ENCODE results near the gene DYNC1LI1.

DYNC1LI1 gene

GRCh38 chr3:32570421-32571191 lies at the start of gene DYNC1LI1:
TSS of gene DYNC1LI1 (minus strand) at chr3:32570858. CDS start at chr3:32570770, 88 bp downstream.
- peak; percentile 74 for DNase-seq

DNA sequence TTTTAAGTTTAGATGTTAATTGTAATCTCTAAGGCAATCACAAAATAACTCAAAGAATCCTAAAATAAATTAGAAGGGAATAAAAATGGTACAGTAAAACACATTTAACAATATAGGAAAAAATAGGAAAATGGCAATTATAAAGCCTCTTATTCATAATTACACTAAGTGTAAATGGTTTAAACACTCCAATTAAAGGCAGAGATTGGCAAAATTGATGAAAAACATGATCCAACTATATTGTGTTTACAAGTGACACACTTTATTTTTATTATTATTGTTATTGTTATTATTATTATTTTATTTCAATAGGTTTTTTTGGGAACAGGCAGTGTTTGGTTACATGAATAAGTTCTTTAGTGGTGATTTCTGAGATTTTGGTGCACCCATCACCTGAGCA lies 48.7 kb upstream of the DYNC1LI1 start:
- no peak for DNase-seq

GRCh38 chr3:32616267-32616962 lies 45.8 kb upstream of the DYNC1LI1 start:
- no peak for DNase-seq

DNA sequence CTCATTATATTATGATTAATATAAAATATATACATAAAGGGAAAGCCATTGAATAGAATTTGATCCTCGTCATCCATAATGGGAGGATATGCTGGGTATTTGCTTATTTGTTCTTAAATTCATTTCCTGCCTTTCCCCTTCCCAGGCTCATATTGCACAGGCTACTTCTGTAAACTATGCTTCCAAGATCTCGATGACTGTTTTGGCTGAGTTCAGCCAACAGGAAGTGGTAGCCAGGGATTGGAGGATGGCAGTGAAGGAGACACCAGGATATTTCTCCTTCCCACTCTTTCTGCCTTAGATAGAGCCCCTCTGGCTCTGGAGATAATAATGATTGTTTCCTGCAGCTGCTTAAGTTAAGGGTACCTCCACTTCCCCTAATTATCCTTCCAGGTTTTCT lies 44.3 kb upstream of the DYNC1LI1 start:
- DNase-seq, result no peak

DNA sequence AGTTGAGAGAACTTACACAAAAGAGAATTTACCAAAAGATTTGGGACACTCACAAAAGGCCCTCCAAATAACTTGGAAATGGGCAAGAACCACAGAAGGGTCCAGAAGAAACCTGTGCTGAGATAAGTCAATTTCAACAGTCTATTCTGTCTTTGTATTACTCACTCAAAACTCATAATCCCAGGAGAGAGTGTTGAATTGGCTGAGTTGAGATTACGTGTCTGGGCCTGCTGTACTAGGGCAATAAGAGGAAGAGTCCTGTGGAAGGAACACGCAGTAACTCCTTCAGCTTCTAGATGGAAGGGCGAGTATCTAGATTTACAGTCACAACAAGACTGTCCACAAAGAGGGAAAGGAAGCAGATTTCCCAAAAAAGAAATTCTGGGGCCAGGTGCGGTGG lies 42.5 kb upstream of the DYNC1LI1 start:
- DNase-seq, result no peak

GRCh38 chr3:32612547-32612946 lies 41.9 kb upstream of the DYNC1LI1 start:
- DNase-seq, result no peak

- DNase-seq, result no peak
These were observed 36.9 kb upstream of the DYNC1LI1 start for GRCh38 chr3:32607522-32607921.

- no peak for DNase-seq
These were observed 36.3 kb upstream of the DYNC1LI1 start for GRCh38 chr3:32606960-32607359.

DNA sequence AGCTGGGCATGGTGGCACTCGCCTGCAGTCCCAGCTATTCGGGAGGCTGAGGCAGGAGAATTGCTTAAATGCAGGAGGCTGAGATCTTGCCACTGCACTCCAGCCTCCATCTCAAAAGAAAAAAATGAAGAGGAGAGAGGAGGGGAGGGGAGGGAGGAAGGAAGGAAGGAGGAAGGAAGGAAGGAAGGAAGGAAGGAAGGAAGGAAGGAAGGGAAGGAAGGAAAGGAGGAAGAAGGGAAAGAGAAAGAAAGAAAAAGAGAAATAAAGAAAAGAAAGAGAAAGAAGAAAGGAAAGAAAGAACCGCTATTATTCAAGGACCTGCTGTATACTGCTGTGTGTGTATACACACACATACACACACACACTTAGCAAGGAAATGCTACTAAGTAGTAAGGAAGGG lies 35.6 kb upstream of the DYNC1LI1 start:
- DNase-seq, result no peak

DNA sequence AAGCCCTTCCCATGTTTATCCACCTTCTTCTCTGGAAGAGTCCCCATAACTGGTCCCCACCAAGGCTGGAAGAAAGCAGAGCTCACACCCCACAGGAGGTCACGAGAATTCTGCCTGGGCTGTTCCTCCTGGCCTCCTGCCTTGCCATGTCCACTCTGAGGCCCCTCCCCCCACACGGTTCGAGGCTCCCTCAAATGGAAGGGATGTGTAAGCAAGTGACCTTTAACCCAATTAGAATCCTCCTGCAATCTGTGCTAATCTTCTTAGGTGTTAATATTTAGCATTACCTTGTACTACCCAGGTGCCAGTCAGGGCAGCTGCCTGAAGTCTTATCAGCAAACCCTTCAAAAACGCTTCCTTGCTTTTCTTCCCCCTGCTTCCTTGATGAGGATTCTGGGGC lies 32.4 kb upstream of the DYNC1LI1 start:
- DNase-seq, result no peak

DNA sequence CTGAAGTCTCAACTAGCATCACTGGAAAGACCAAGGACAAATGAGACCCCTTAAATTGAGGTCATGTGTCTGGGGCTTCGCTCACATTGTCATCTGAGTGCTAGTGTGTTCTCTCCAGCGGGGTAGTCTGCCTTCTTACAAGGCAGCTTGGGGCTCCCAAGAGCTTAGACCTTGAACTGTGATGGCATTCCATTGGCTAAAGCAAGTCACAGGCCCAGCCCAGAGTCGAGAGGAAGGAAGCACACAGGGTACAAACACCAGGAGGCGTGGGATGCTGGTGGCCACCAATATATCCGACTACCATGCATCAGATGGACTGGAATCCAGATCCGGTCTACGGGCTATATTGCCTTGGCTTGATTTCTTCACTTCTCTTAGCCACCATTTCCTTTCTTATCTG lies 31.5 kb upstream of the DYNC1LI1 start:
- DNase-seq, result no peak

- DNase-seq, result no peak
These were observed 31.1 kb upstream of the DYNC1LI1 start for GRCh38 chr3:32601722-32602121.

- DNase-seq, result no peak
These were observed 27.0 kb upstream of the DYNC1LI1 start for GRCh38 chr3:32597656-32598055.

DNA sequence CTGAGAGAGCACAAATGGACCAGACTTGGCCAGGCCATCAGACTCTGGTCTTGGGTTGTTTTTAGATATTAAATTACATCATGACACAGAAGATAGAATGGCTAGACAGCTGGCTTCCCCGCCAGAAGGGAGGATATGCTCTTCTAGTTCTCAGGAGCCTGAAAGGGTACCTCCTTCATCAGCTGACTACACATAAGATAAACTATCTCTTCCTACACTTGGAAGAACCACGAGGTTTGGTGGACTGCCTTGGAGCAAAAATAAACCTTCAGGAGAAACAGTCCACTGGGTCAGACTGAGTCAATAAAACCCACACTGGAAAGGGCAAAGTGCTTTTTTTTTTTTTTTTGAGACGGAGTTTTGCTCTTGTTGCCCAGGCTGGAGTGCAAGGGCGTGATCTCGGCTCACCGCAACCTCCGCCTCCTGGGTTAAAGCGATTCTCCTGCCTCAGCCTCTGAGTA lies 26.3 kb upstream of the DYNC1LI1 start:
- no peak for DNase-seq

GRCh38 chr3:32596282-32596908 lies 25.7 kb upstream of the DYNC1LI1 start:
- no peak for DNase-seq

GRCh38 chr3:32595323-32595722 lies 24.7 kb upstream of the DYNC1LI1 start:
- no peak for DNase-seq

DNA sequence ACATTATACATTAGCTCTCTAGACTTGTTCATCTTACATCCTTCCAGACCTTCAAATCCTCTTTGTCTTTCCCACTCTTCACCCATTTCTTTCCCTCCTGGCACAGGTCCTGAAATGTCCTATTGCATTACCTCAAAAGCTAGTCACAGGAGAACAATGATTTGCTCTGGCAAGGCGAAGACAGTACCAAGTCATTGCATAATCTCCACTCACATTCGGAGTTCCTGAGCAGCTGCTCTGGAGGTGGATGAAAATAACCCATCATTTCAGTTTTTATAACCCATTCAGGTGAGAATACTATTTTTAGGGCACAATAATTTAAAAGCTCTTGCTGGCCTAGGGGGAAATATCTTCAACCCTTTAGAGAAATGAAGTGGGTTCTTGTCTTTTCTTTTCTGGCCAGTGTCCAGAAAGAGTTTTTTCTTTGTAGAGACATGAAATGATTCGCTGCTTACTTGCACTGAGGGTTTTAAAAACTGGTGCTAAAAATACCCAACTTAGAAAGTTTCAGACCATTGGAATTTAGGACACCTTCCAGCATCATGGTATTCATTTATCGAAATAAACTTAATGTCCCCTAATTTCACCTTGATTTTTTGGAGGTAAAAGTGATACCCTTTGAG lies 23.4 kb upstream of the DYNC1LI1 start:
- no peak for DNase-seq

GRCh38 chr3:32592696-32593353 lies 22.2 kb upstream of the DYNC1LI1 start:
- DNase-seq, result no peak

DNA sequence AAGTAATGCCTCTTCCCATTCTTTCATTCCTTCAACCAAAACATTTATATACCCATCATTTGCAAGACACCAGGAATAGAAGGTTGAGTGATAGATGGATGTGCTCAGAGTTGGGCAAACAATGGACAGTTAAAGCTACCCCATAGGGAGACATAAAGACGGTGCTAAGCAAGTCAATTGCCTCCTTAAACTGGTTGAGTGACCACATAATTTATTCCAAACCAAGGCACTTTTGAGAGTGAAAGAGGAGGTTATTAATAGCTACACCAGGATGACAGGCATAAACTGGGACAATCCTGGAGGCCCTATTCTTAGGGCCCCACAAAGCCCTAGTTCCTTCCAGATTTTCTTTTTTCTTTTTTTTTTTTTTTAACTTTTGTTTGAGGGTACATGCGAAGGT lies 21.4 kb upstream of the DYNC1LI1 start:
- no peak for DNase-seq

GRCh38 chr3:32591186-32591585 lies 20.5 kb upstream of the DYNC1LI1 start:
- no peak for DNase-seq

GRCh38 chr3:32586356-32586755 lies 15.7 kb upstream of the DYNC1LI1 start:
- DNase-seq, result no peak

GRCh38 chr3:32584660-32585059 lies 14.0 kb upstream of the DYNC1LI1 start:
- no peak for DNase-seq

DNA sequence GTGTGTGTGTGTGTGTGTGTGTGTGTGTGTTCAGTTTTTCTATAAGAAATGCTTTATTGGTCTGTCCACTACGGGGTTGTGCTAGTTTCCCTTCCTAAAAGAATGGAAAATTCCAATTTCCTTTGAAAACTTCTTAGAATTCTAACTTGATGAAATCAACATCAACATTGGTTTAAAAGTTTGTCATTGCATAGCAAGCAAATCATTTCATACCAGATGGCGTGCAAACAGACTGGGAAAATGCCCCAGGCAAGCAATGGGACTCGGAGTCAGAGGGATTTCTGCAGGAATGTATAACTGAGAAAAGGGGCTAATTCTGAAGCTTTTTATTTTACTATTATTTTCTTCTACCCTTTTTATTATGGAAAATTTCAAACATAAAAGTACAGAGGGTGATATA lies 13.1 kb upstream of the DYNC1LI1 start:
- no peak for DNase-seq

Measured in GOT3 (cell line).